Natural killer cell (primary cell): ENCODE measurements around the gene SETBP1. TPM values are rescaled to one million over a fixed set of nuclear protein-coding genes. Genes with fewer than 3 reads are reported as not detected.

ENCODE experiments used
- ATAC-seq, 3 donors: fragments of 150-1000 bp in 2 of 3; fragments of 200-7000 bp in 1 of 3; cut with Tn5 transposase; 1 replicate in 1 of 3; 2 replicates in 2 of 3; pipeline ENCODE4 v1.10.0; 2021; ENCODE audit warnings: mild to moderate bottlenecking in 2 of 3, moderate library complexity in 2 of 3
- DNase-seq, 2 donors: peaks; one replicate each; pipeline versions ENCODE4 v3.0.0 to v3.0.0-alpha.2; 2013 to 2021; ENCODE audit warnings: mixed read lengths in 1 of 2
- H3K27ac ChIP-seq: one replicate; pipeline ENCODE4 v1.5.1; 2013; ENCODE audit warnings: mild to moderate bottlenecking, low read length
- H3K27me3 ChIP-seq: one replicate; pipeline ENCODE4 v1.6.1; 2013; ENCODE audit warnings: low read length; ENCODE audit not compliant: control insufficient read depth, insufficient read depth
- H3K36me3 ChIP-seq: one replicate; pipeline ENCODE4 v1.6.1; 2013; ENCODE audit warnings: low read length; ENCODE audit not compliant: control insufficient read depth, insufficient read depth
- H3K4me1 ChIP-seq: one replicate; pipeline ENCODE4 v1.6.1; 2013; ENCODE audit warnings: low read length; ENCODE audit not compliant: control insufficient read depth, insufficient read depth
- H3K4me3 ChIP-seq: one replicate; pipeline ENCODE4 v1.5.1; 2013; ENCODE audit warnings: low read length
- H3K9me3 ChIP-seq: one replicate; pipeline ENCODE4 v1.6.1; 2013; ENCODE audit warnings: low read length; ENCODE audit not compliant: control insufficient read depth, insufficient read depth
- H3K27ac Mint-ChIP-seq, 2 donors: one replicate each; pipeline ENCODE4 v1.8.0; 2022; ENCODE audit warnings: mild to moderate bottlenecking in 2 of 2, mixed read lengths in 2 of 2, moderate library complexity in 1 of 2
- H3K27me3 Mint-ChIP-seq, 2 donors: one replicate each; pipeline ENCODE4 v1.8.0; 2022; ENCODE audit warnings: low read depth in 2 of 2, mixed read lengths in 2 of 2
- H3K36me3 Mint-ChIP-seq: one replicate; pipeline ENCODE4 v1.8.0; 2022; ENCODE audit warnings: mixed read lengths
- H3K4me1 Mint-ChIP-seq, 2 donors: one replicate each; pipeline ENCODE4 v1.8.0; 2022; ENCODE audit warnings: mixed read lengths in 2 of 2
- H3K4me3 Mint-ChIP-seq: one replicate; pipeline ENCODE4 v1.8.0; 2022; ENCODE audit warnings: mild to moderate bottlenecking, moderate library complexity, mixed read lengths
- H3K9me3 Mint-ChIP-seq, 2 donors: one replicate each; pipeline ENCODE4 v1.8.0; 2022; ENCODE audit warnings: mixed read lengths in 2 of 2
- WGBS: methylation state at CpG from one replicate; pipeline ENCODE4 v1.1.7; 2013; ENCODE audit warnings: missing lambda C conversion rate; ENCODE audit not compliant: insufficient coverage; 5-methylcytosine and 5-hydroxymethylcytosine counted together
- intact Hi-C: fragments of 100-400 bp; cut with micrococcal nuclease; formaldehyde crosslinking; loops from one replicate; pipeline ENCODE4 v1.14.2; 2022
- total RNA-seq, 4 donors: library from RNA; stranded (reverse); fragments of 120-200 nt in 1 of 4; gene quantifications; one replicate each; pipeline versions ENCODE4 v1.2.3 to v1.2.4, GENCODE V29; 2013 to 2022
- TF ChIP-seq, protein P1 (sequence below): fragments of 200-600 bp; IDR thresholded peaks from one replicate; pipeline ENCODE4 v1.8.0; 2022; ENCODE audit warnings: antibody characterized with exemption

SETBP1 gene
- total RNA-seq, 3 donors from 2014 or later (not counting 1 experiment from before 2014, with no cell fraction given) = 36.0 to 46.6 (median 41.2) TPM

DNA sequence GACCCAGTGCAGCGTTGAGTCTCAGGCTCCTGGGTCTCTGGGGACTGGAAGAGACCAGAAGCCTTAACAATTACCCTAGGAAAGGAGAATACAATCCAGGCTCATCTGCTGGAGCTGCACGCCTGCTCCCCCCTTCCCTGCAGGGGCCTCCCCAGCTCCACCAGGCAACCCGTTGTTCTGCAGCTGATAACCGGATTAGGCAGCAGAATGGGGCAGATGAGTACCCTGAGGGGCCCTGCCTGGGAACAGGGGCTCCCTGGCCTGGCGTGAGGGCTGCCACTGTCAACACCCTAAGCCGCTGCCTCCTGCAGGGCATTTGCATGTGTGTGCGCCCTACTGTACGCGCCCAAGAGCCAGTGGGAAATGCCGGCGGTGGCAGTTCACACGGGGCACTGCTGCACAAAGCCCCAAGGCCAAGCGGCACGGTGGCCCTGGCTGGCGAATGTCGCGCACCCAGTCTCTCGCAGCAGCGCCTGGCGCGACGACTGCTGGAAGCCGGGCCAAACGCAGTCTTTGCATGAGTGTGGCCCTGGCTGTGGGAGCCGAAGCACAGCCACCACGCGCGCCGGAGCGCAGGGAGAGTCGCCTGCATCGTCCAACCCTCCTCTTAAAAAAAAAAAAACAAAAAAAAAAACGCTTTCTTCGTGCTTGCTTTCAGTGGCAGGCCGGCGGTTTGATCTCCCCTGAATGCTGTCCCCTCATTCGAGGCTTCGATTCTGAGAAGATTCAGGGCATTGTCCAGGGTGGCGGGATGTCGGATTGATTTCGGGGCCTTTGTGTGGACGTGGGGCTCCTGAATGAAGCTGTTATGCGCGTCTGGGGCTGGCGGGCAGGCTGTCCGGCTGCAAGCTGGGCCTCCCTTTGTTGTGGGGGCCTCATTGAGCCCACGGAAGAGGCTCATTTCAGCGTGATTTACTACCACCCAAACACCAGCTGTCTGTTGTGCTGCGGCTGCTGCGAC, 63.8 kb downstream of the SETBP1 start:
- intact Hi-C loops = no loop called here
- no peaks in the 10 kb centered on the region for H3K9me3 Mint-ChIP-seq
- no peak for DNase-seq
- H3K36me3 Mint-ChIP-seq = no peaks in the 10 kb centered on the region
- no peaks in the 10 kb centered on the region for H3K9me3 ChIP-seq
- peaks cover 25 to 32% of the 10 kb centered on the region in 2 donors for H3K4me1 Mint-ChIP-seq
- no peak overlapping the region for H3K4me3 ChIP-seq
- no peak overlapping the region for H3K4me3 Mint-ChIP-seq
- TF ChIP-seq, protein P1, sequence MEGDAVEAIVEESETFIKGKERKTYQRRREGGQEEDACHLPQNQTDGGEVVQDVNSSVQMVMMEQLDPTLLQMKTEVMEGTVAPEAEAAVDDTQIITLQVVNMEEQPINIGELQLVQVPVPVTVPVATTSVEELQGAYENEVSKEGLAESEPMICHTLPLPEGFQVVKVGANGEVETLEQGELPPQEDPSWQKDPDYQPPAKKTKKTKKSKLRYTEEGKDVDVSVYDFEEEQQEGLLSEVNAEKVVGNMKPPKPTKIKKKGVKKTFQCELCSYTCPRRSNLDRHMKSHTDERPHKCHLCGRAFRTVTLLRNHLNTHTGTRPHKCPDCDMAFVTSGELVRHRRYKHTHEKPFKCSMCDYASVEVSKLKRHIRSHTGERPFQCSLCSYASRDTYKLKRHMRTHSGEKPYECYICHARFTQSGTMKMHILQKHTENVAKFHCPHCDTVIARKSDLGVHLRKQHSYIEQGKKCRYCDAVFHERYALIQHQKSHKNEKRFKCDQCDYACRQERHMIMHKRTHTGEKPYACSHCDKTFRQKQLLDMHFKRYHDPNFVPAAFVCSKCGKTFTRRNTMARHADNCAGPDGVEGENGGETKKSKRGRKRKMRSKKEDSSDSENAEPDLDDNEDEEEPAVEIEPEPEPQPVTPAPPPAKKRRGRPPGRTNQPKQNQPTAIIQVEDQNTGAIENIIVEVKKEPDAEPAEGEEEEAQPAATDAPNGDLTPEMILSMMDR = no peak
- no peaks in the 10 kb centered on the region for H3K27me3 ChIP-seq
- H3K27ac ChIP-seq = no peak overlapping the region
- H3K27me3 Mint-ChIP-seq = peaks cover 0 to 2% of the 10 kb centered on the region in 2 donors
- no peak overlapping the region for H3K27ac Mint-ChIP-seq
- H3K36me3 ChIP-seq = no peaks in the 10 kb centered on the region
- ATAC-seq = no peak
- WGBS = 97% methylated on average over 49 of the region's 50 CpGs
- no peaks in the 10 kb centered on the region for H3K4me1 ChIP-seq

DNA sequence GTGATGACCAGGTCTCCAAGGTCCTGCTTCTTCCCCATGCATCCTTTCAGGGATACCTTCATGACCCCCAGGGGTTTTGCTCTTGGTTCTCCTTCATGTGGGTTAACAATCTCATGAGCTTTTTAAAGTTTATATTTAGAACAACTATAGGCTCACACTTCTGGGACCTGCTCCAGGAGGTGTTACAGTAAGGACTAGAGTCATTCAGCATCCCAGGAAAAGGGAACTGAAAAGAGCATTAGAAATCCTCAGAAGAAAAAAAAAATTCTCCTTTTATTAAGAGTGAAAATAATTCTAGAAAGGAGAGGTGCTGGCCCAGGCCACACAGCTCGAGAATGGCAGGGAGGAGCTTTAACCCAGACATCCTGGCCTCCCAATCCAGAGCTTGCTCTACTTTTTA, 66.5 kb downstream of the SETBP1 start:
- intact Hi-C loops = no loop called here
- H3K4me3 Mint-ChIP-seq = no peak overlapping the region
- Histone ChIP-seq H3K4me3 (no peak overlapping the region), H3K9me3 (no peaks in the 10 kb centered on the region), H3K36me3 (no peaks in the 10 kb centered on the region), H3K27ac (no peak overlapping the region), H3K4me1 (no peaks in the 10 kb centered on the region), H3K27me3 (no peaks in the 10 kb centered on the region)
- DNase-seq (no peak), ATAC-seq (no peak)
- H3K36me3 Mint-ChIP-seq = no peaks in the 10 kb centered on the region
- H3K9me3 Mint-ChIP-seq = no peaks in the 10 kb centered on the region
- TF ChIP-seq, protein P1 = no peak
- H3K27ac Mint-ChIP-seq = no peak overlapping the region
- WGBS = 100% methylated on average over 1 of the region's 1 CpG
- H3K4me1 Mint-ChIP-seq = peaks cover 30 to 42% of the 10 kb centered on the region in 2 donors
- peaks cover 0 to 2% of the 10 kb centered on the region in 2 donors for H3K27me3 Mint-ChIP-seq

DNA sequence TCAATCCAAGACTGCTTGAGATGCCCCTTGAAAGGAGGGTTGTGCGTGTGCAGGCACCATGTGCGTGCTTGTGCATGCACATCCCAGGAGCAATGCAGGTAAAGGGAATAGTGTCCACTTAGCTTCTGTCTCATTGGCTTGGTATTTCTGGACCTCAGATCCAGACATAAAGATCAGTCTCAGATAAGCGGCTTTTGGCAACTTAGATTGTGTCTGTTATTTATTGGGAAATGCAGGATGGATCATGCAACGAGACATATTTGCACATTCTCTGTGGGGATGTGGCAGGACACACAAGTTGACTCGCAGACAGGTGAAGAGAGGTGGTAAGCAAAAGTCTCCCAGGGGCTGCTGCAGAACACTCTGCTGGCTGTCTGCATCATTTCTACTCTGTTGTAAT, 67.9 kb downstream of the SETBP1 start:
- peaks cover 33 to 36% of the 10 kb centered on the region in 2 donors for H3K4me1 Mint-ChIP-seq
- no peak for ATAC-seq
- Histone ChIP-seq H3K27ac (no peak overlapping the region), H3K27me3 (no peaks in the 10 kb centered on the region), H3K4me1 (no peaks in the 10 kb centered on the region), H3K36me3 (no peaks in the 10 kb centered on the region), H3K4me3 (no peak overlapping the region), H3K9me3 (no peaks in the 10 kb centered on the region)
- intact Hi-C loops = no loop called here
- WGBS = 96% methylated on average over 5 of the region's 5 CpGs
- TF ChIP-seq, protein P1 = no peak
- H3K9me3 Mint-ChIP-seq = no peaks in the 10 kb centered on the region
- H3K36me3 Mint-ChIP-seq = no peaks in the 10 kb centered on the region
- no peak overlapping the region for H3K4me3 Mint-ChIP-seq
- H3K27ac Mint-ChIP-seq = no peak overlapping the region
- H3K27me3 Mint-ChIP-seq = peaks cover 0 to 2% of the 10 kb centered on the region in 2 donors
- DNase-seq = no peak
